Smooth muscle cell (in vitro differentiated cells): ENCODE results near the gene PPP2R2D. TPM values are rescaled to one million over a fixed set of nuclear protein-coding genes. Genes with fewer than 3 reads are reported as not detected.
A peak's percentile ranks its signal among the peaks of the same experiment; 100 is the strongest.

ENCODE experiments used
- DNase-seq: peaks from one replicate; lab custom pipeline; 2025; ENCODE audit not compliant: unreplicated experiment; lab: John Stamatoyannopoulos, UW
- H2AFZ ChIP-seq: fragments of 200-600 bp; sonication (generic); 2 replicates; pipeline ENCODE4 v1.6.0; 2016; ENCODE audit warnings: antibody characterized with exemption, low read depth, mild to moderate bottlenecking
- H3F3A ChIP-seq: fragments of 200-600 bp; sonication (generic); 2 replicates; pipeline ENCODE4 v1.6.0; 2017; ENCODE audit warnings: antibody characterized with exemption, low read depth
- H3K27ac ChIP-seq: fragments of 200-600 bp; sonication (generic); 2 replicates; pipeline ENCODE4 v1.5.1; 2016; ENCODE audit warnings: low read depth, mild to moderate bottlenecking
- H3K27me3 ChIP-seq: fragments of 200-600 bp; sonication (generic); 2 replicates; pipeline ENCODE4 v1.6.1; 2016; ENCODE audit warnings: low read depth, mild to moderate bottlenecking
- H3K36me3 ChIP-seq: fragments of 200-600 bp; sonication (generic); 2 replicates; pipeline ENCODE4 v1.5.1; 2016; ENCODE audit warnings: low read depth
- H3K4me1 ChIP-seq: fragments of 200-600 bp; sonication (generic); 2 replicates; pipeline ENCODE4 v1.5.1; 2016; ENCODE audit warnings: low read depth
- H3K4me2 ChIP-seq: fragments of 200-600 bp; sonication (generic); 2 replicates; pipeline ENCODE4 v1.6.0; 2016; ENCODE audit warnings: mild to moderate bottlenecking
- H3K4me3 ChIP-seq: fragments of 200-600 bp; sonication (generic); 2 replicates; pipeline ENCODE4 v1.5.1; 2016; ENCODE audit warnings: mild to moderate bottlenecking
- H3K79me2 ChIP-seq: fragments of 200-600 bp; sonication (generic); 2 replicates; pipeline ENCODE4 v1.6.0; 2016; ENCODE audit warnings: low read depth, mild to moderate bottlenecking
- H3K9ac ChIP-seq: fragments of 200-600 bp; sonication (generic); 2 replicates; pipeline ENCODE4 v1.6.0; 2016; ENCODE audit warnings: low read depth
- H3K9me3 ChIP-seq: fragments of 200-600 bp; sonication (generic); replicated peaks from 2 replicates; pipeline ENCODE4 v1.5.1; 2016; ENCODE audit warnings: low read depth
- H4K20me1 ChIP-seq: fragments of 200-600 bp; sonication (generic); 2 replicates; pipeline ENCODE4 v1.6.0; 2016; ENCODE audit warnings: low read depth
- WGBS: methylation state at CpG from one replicate; pipeline ENCODE4 v1.1.7; 2016; ENCODE audit warnings: low lambda C conversion rate; 5-methylcytosine and 5-hydroxymethylcytosine counted together
- polyA plus RNA-seq: library from polyadenylated mRNA; unstranded; fragments of >200 nt; fragmentation: Nextera tagmentation; extraction: Ambion mirVana; gene quantifications from 2 replicates; pipeline ENCODE4 v1.2.1, GENCODE V29; 2016
- total RNA-seq: library from RNA; depleted of rRNA; stranded (reverse); fragments of >200 nt; gene quantifications from 2 replicates; pipeline ENCODE4 v1.2.3, GENCODE V29; 2014
- TF ChIP-seq, protein P1 (sequence below): fragments of 200-600 bp; sonication (generic); IDR thresholded peaks from 2 replicates; pipeline ENCODE4 v1.5.1; 2017; ENCODE audit warnings: borderline replicate concordance, mild to moderate bottlenecking, antibody characterized with exemption; ENCODE audit not compliant: insufficient read depth, poor library complexity, severe bottlenecking

Gene PPP2R2D
- total and polyA plus RNA-seq, 2 experiments from 2014 or later: 22.5 to 27.1 TPM

DNA sequence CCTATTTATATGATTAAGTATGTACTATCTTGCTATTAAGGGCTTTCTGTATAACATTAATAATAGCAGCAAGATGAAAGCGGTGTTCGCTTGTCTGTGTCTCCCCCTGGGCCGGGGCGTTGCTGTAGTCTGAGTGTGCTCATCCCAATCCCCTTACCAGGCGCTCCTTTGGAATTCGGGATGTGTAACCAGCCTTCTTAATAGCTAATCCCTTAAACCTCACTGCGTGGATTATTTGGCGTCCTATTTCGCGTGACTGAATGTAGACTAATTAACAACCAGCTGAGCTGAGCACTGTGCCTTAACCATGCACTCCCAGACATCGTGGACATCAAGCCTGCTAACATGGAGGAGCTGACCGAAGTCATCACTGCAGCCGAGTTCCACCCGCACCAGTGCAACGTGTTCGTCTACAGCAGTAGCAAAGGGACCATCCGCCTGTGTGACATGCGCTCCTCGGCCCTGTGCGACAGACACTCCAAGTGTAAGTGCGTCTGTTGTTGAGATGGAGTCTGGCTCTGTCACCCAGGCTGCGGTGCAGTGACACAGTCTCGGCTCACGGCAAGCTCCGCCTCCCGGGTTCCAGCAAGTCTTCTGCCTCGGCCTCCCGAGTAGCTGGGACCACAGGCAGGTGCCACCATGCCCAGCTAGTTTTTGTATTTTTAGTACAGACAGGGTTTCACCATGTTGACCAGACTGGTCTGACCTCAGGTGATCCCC is 44.3 kb downstream of the PPP2R2D start:
- WGBS: 86% methylated on average over 28 of the region's 28 CpGs
- H3K27ac ChIP-seq: peak overlapping the region; percentile 42
- TF ChIP-seq, protein P1, sequence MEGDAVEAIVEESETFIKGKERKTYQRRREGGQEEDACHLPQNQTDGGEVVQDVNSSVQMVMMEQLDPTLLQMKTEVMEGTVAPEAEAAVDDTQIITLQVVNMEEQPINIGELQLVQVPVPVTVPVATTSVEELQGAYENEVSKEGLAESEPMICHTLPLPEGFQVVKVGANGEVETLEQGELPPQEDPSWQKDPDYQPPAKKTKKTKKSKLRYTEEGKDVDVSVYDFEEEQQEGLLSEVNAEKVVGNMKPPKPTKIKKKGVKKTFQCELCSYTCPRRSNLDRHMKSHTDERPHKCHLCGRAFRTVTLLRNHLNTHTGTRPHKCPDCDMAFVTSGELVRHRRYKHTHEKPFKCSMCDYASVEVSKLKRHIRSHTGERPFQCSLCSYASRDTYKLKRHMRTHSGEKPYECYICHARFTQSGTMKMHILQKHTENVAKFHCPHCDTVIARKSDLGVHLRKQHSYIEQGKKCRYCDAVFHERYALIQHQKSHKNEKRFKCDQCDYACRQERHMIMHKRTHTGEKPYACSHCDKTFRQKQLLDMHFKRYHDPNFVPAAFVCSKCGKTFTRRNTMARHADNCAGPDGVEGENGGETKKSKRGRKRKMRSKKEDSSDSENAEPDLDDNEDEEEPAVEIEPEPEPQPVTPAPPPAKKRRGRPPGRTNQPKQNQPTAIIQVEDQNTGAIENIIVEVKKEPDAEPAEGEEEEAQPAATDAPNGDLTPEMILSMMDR: no peak

DNA sequence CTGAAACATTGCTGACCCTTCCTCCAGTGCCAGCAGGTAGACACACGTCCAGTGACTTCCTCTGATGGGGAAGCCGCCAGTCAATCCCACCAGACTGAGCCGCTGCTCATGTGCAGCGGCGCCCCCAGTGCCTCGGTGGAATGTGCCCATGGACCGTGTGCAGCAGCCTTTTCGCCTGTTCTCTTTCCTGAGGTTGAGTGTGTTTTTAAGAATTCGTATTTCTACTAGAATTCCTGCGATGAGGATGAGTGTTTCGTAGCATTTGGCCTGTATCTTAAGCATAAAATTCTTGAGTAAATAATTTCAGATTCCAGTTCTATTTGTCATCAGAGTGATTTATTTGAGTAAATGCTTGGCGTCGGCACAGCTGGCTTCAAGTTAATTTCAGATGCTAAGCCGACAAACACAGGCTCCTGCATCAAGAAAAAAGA is 45.5 kb downstream of the PPP2R2D start:
- TF ChIP-seq, protein P1: no peak
- Histone ChIP-seq H3K27me3 (no peaks in the 10 kb centered on the region), H3K36me3 (peaks cover 8% of the 10 kb centered on the region), H3K4me2 (no peak overlapping the region), H2AFZ (no peak overlapping the region), H3K27ac (peak overlapping the region; percentile 42), H3K9ac (no peak overlapping the region), H3F3A (peaks cover 9% of the 10 kb centered on the region), H3K4me3 (no peak overlapping the region), H4K20me1 (peaks cover 70% of the 10 kb centered on the region), H3K79me2 (peaks cover 4% of the 10 kb centered on the region), H3K4me1 (no peaks in the 10 kb centered on the region), H3K9me3 (no peaks in the 10 kb centered on the region)
- no peak for DNase-seq
- 66% methylated on average over 14 of the region's 14 CpGs for WGBS

More for the DNA sequence above, 44.3 kb downstream of the PPP2R2D start:
- H3K4me1 ChIP-seq: no peaks in the 10 kb centered on the region
- H3K36me3 ChIP-seq: peaks cover 4% of the 10 kb centered on the region
- H2AFZ ChIP-seq: no peak overlapping the region
- H3K27me3 ChIP-seq: no peaks in the 10 kb centered on the region
- no peaks in the 10 kb centered on the region for H3K9me3 ChIP-seq
- H3F3A ChIP-seq: peaks cover 9% of the 10 kb centered on the region
- H3K4me2 ChIP-seq: peak overlapping the region; percentile 40
- no peak overlapping the region for H3K9ac ChIP-seq
- H3K79me2 ChIP-seq: no peaks in the 10 kb centered on the region
- no peak overlapping the region for H3K4me3 ChIP-seq
- H4K20me1 ChIP-seq: peaks cover 75% of the 10 kb centered on the region
- DNase-seq: no peak

DNA sequence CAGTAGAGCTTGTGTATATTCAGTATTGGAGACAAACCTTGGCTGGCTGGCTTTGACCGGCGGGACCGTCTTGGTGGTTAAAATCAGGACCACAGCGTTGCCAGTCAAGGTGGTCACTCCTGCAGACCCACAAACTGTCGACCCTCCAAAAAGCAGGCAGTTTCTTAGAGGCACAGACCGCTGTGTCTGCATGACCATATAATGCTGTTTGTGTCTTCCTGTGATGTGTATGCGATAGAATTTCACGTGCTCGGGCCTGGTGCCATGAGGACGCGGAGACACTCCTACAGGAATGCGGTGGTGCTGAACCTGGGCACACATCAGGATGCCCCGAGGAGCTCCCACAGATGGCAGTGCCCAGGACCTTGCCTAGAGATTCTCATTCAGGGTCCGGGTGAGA is 46.1 kb downstream of the PPP2R2D start:
- Histone ChIP-seq H3F3A (peaks cover 9% of the 10 kb centered on the region), H2AFZ (no peak overlapping the region), H3K4me3 (no peak overlapping the region), H3K4me1 (no peaks in the 10 kb centered on the region), H3K79me2 (peaks cover 5% of the 10 kb centered on the region), H3K36me3 (peaks cover 8% of the 10 kb centered on the region), H3K27me3 (no peaks in the 10 kb centered on the region), H3K4me2 (no peak overlapping the region), H3K9me3 (no peaks in the 10 kb centered on the region), H4K20me1 (peaks cover 75% of the 10 kb centered on the region), H3K9ac (no peak overlapping the region), H3K27ac (peak overlapping the region; percentile 42)
- TF ChIP-seq, protein P1: no peak
- 98% methylated on average over 14 of the region's 14 CpGs for WGBS
- no peak for DNase-seq
